Tibial artery (tissue), 4 donors: ENCODE measurements around the gene ETV5.

Experiments used
- DNase-seq, 2 donors: peaks; one replicate each; pipeline ENCODE4 v3.0.0-alpha.2; 2019
- H3K27ac ChIP-seq, 2 donors: fragments of 200-600 bp; sonication (generic) in 1 of 2; 1 replicate in 1 of 2; 2 replicates in 1 of 2; pipeline ENCODE4 v1.5.1; 2018 to 2019; ENCODE audit warnings: mild to moderate bottlenecking in 1 of 2
- H3K27me3 ChIP-seq, 2 donors: fragments of 200-600 bp; sonication (generic) in 1 of 2; one replicate each; pipeline versions ENCODE4 v1.5.1 to v1.6.0; 2016 to 2019
- H3K36me3 ChIP-seq, 3 donors: fragments of 200-600 bp; sonication (generic) in 2 of 3; one replicate each; pipeline ENCODE4 v1.5.1; 2016 to 2019; ENCODE audit warnings: mild to moderate bottlenecking in 2 of 3
- H3K4me1 ChIP-seq, 4 donors: fragments of 200-600 bp; sonication (generic) in 2 of 4; 1 replicate in 3 of 4; 2 replicates in 1 of 4; pipeline ENCODE4 v1.5.1; 2016 to 2019
- H3K4me3 ChIP-seq, 2 donors: fragments of 200-600 bp; sonication (generic) in 1 of 2; 1 replicate in 1 of 2; 2 replicates in 1 of 2; pipeline ENCODE4 v1.5.1; 2018 to 2019; ENCODE audit warnings: mild to moderate bottlenecking in 2 of 2
- H3K9me3 ChIP-seq, 3 donors: fragments of 200-600 bp; sonication (generic) in 1 of 3; one replicate each; pipeline ENCODE4 v1.5.1; 2016 to 2019
- intact Hi-C: fragments of 100-400 bp; cut with DNase I; formaldehyde crosslinking; loops from one replicate; pipeline ENCODE4 v1.15.0; 2023; ENCODE audit warnings: low total_unique reads
- TF ChIP-seq, protein P1 (sequence below), 2 experiments: fragments of 200-600 bp in 1 of 2; fragments of 450-650 bp in 1 of 2; IDR thresholded peaks; one replicate each; pipeline ENCODE4 v1.5.1; 2017 to 2019; ENCODE audit warnings: antibody characterized with exemption in 2 of 2, mild to moderate bottlenecking in 1 of 2, moderate library complexity in 1 of 2

Gene ETV5

DNA sequence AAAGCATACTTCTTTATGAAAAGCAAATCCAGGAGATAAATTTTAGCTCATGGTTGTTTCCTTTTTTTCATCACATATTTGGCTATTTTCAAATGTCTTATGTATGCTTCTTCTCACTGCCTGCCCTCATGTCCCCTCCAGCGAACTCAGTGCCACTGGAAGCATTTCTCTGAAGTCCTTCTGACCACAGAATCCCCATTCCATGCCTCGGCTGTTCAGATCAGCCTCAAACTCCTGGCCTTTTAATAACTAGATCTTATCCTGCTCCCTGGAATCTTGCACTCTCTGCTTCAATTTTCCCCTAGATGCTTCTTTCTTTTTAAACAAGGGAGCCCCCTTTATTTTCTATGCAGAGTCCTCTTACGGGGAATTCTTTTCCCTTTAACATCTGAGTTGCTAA lies 10.1 kb downstream of the ETV5 start:
- DNase-seq: no peak
- Histone ChIP-seq H3K4me1 (peaks cover 0 to 29% (median 12%) of the 10 kb centered on the region in 4 donors), H3K9me3 (no peaks in the 10 kb centered on the region), H3K27ac (no peak overlapping the region), H3K36me3 (no peaks in the 10 kb centered on the region), H3K27me3 (no peaks in the 10 kb centered on the region), H3K4me3 (no peak overlapping the region)
- TF ChIP-seq, protein P1, sequence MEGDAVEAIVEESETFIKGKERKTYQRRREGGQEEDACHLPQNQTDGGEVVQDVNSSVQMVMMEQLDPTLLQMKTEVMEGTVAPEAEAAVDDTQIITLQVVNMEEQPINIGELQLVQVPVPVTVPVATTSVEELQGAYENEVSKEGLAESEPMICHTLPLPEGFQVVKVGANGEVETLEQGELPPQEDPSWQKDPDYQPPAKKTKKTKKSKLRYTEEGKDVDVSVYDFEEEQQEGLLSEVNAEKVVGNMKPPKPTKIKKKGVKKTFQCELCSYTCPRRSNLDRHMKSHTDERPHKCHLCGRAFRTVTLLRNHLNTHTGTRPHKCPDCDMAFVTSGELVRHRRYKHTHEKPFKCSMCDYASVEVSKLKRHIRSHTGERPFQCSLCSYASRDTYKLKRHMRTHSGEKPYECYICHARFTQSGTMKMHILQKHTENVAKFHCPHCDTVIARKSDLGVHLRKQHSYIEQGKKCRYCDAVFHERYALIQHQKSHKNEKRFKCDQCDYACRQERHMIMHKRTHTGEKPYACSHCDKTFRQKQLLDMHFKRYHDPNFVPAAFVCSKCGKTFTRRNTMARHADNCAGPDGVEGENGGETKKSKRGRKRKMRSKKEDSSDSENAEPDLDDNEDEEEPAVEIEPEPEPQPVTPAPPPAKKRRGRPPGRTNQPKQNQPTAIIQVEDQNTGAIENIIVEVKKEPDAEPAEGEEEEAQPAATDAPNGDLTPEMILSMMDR (IDR thresholded peaks at IDR 0.05): no peak
- intact Hi-C loops: no loop called here

DNA sequence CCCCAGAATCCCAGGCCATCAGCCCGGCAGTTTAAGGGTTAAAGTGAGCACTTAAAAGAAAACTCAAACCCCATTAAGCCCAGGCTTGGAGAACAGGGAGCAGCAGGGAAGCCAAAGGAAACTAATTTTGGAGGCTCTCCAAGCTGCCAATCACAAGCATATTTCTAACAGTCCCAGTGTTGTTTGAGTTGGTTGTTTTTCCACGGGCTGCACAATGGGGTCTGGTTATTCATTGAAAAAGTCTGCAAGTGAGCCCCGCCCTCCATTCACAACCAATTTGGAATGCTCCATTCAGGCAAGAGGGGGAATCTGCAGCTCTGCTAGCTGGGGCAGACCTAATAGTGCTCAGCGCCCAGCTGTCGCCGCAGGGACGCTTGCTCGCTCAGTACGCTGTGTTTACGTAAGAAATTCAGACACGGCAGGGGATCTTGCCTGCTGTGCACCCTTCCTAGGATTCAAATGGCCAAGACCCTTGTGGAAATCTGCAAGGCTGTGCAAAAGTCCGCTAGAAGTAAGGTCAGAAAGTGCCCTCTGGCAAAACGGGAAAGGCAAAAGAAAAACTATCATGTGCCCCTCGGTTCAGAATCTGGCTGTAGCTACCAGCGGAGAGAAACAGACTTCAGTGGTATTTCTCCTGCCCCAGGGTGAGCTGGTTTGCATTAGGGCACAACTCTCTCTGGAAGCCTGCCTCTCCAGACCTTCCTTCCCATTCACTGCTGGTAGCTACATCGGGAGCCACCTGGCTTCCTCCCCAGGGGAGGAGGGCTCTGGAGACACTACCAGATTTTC lies 11.0 kb downstream of the ETV5 start:
- DNase-seq: peak; percentile 43 to 67
- no peaks in the 10 kb centered on the region for H3K36me3 ChIP-seq
- TF ChIP-seq, protein P1 (IDR thresholded peaks at IDR 0.05): no peak
- H3K4me3 ChIP-seq: peak overlapping the region; percentile 38 to 39
- H3K27ac ChIP-seq: peak overlapping the region in 1 of 2 donors; percentile 4
- peaks cover 0 to 29% (median 12%) of the 10 kb centered on the region in 4 donors for H3K4me1 ChIP-seq
- H3K27me3 ChIP-seq: no peaks in the 10 kb centered on the region
- intact Hi-C loops: no loop called here
- H3K9me3 ChIP-seq: no peaks in the 10 kb centered on the region

DNA sequence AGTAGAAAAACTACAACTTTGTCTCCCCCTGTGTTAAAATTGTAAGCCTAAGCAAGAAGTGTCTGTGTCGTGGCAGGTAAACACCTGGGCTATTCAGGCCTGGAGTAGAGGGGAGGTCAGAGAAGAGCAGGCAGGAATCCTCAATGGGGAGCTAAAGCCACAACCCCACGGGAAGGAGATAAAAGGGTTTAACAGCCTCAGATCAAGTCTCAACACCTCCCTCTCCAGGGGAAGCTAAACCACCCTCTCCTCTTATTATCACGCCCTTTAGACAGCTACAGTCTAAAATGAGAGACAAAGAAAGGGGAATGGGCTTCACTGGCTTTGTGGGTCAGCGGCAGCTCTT lies 11.6 kb downstream of the ETV5 start:
- no peak for DNase-seq
- no peaks in the 10 kb centered on the region for H3K9me3 ChIP-seq
- TF ChIP-seq, protein P1 (IDR thresholded peaks at IDR 0.05): no peak
- peaks cover 0 to 29% (median 12%) of the 10 kb centered on the region in 4 donors for H3K4me1 ChIP-seq
- intact Hi-C loops: no loop called here
- H3K27ac ChIP-seq: no peak overlapping the region
- H3K36me3 ChIP-seq: no peaks in the 10 kb centered on the region
- no peaks in the 10 kb centered on the region for H3K27me3 ChIP-seq
- peak overlapping the region in 1 of 2 donors; percentile 38 for H3K4me3 ChIP-seq

DNA sequence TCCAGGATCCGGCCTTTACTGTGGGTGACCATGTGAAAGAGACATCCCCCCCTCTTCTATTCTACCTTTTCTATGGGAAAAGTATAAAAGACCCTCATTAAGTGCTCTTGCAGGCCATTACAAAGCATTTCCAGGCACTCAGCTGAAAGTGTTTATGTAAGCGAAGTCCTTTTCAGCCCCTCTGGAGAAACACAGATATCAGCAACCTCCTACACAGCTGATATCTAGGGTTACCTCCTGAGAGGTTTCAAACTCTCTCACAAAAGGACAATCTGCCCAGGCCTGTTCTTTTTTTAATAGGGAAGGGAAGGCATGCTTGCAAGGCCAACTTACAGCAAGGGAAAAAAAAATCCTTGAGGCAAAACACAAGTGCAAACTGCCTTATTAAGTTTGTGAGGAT lies 12.6 kb downstream of the ETV5 start:
- intact Hi-C loops: no loop called here
- peaks cover 0 to 29% (median 12%) of the 10 kb centered on the region in 4 donors for H3K4me1 ChIP-seq
- H3K27me3 ChIP-seq: no peaks in the 10 kb centered on the region

DNA sequence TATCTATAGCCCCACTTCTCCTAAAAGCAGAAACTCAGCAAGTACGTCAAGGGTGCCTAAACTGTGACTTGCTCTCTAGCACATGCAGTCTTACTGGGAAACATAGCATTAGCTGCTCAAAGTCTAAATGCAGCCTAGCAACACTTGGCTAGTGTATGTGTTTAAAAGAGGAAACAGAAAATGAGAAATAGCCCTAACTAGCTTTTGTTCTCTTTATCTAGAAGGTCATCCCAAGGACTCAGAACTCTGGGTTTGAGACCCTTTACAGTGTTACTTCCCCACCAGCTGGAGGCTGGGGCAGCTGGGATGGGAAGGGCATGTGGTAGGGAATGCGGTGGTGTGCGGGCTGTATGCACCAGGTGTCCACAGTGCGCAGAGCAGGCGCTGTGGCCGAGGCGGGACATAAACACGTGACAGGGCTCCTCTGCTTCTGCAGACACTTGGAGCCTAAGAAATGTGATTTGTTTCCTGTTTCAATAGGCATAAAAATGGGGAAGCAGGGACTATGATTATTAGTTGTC lies 13.3 kb downstream of the ETV5 start:
- intact Hi-C loops: no loop called here
- H3K36me3 ChIP-seq: no peaks in the 10 kb centered on the region
- no peak overlapping the region for H3K27ac ChIP-seq
- H3K27me3 ChIP-seq: no peaks in the 10 kb centered on the region
- peak in 1 of 2 donors; percentile 67 for DNase-seq
- H3K4me1 ChIP-seq: peaks cover 0 to 29% (median 12%) of the 10 kb centered on the region in 4 donors
- H3K9me3 ChIP-seq: no peaks in the 10 kb centered on the region
- TF ChIP-seq, protein P1 (IDR thresholded peaks at IDR 0.05): no peak
- no peak overlapping the region for H3K4me3 ChIP-seq

More for the DNA sequence above, 12.6 kb downstream of the ETV5 start:
- Histone ChIP-seq H3K27ac (no peak overlapping the region), H3K36me3 (no peaks in the 10 kb centered on the region), H3K4me3 (no peak overlapping the region), H3K9me3 (no peaks in the 10 kb centered on the region)
- no peak for DNase-seq
- TF ChIP-seq, protein P1 (IDR thresholded peaks at IDR 0.05): no peak
